ENCODE results near the gene PPDPF.

The PPDPF gene

DNA sequence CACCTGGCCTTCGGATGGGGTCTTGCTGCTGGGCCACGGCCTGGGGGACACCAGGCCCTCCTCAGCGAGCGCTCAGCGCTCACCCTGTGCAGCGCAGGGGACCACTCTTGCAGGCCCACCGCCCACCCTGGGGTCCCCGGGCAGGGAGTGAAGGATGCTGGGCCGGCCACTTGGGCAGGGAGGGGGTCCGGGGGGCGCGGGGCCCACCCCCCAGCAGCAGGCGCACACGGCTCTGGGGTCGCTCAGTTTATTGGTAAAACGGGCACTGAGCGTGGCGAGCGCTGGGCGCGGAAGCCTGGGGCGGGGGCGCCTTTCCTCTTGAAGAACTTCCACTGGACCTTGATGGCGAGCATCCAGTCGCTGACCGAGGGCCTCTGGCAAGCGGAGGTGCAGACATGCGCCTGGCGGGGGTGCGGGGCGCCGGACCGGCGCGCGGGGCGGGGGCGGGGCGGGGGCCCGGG, 32.8 kb upstream of the PPDPF start:
- DNase-seq = no peak

DNA sequence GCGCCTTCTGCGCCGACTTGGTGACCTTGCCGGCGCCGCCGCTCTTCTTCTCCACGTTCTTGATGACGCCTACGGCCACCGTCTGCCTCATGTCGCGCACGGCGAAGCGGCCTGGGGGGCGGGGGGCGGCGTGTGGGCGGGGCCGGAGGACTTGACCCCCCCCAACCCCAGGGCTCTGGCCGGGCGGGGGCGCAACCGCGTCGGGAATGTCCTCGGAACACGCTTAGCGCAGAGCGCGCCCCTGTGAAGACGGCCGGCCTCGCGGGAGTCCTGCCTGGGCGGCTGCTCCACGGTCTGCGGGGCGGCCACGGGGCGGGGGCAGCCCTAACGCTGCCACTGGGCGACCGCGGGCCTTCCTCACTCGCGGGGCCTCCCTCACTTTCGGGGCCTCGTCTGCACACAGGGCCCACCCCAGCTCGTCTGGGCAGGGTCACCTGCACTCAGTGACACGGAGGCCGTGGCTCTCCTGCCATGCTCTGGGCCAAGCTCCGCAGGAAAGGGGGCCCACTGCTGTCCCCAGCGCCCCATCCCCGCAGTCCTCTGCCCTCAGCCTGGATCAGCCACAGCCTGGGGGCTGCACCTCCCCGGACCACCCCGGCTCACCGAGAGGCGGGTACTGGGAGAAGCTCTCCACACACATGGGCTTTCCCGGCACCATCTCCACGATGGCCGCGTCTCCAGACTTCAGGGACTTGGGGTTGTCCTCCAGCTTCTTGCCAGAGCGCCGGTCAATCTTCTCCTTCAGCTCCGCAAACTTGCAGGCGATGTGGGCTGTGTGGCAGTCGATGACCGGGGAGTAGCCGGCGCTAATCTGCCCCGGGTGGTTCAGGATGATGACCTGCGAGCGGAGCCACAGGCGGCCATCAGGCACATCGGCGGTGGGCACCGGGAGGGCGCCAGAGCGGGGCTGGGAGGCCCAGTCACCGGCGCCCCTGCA, 32.0 kb upstream of the PPDPF start:
- no peak for DNase-seq

DNA sequence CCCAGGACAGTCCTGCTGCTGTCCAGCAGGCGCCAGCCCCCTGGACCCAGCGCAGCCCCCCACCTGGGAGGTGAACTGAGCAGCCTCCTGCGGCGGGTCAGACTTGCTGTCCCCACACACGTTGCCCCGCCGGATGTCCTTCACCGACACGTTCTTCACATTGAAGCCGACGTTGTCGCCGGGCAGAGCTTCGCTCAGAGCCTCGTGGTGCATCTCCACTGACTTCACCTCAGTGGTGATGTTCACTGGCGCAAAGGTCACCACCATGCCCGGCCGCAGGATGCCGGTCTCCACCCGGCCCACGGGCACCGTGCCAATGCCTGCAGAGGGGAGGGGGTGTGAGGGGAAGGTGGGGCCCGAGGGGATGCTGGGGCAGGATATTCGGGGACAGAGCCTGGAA, 30.1 kb upstream of the PPDPF start:
- DNase-seq = no peak

DNA sequence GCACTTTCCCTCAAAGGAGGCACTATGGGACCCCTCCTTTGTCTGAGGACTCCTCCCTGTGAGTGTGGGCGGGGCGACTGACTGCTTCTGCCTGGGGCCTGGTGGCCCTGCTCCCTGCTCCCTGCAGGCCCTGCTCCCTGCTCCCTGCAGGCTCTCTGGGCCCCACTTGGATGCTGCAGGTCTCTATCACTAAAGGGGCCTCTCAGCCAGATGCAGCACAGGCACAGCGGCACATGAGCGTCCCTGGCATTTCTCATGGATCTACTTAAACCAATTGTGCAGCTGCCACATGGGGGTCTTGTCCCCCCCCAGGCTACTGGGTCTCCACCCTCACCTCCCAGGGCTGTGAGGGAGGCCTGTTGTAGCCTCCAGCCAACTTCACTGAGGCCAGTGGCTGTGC, 29.5 kb upstream of the PPDPF start:
- DNase-seq = no peak

DNA sequence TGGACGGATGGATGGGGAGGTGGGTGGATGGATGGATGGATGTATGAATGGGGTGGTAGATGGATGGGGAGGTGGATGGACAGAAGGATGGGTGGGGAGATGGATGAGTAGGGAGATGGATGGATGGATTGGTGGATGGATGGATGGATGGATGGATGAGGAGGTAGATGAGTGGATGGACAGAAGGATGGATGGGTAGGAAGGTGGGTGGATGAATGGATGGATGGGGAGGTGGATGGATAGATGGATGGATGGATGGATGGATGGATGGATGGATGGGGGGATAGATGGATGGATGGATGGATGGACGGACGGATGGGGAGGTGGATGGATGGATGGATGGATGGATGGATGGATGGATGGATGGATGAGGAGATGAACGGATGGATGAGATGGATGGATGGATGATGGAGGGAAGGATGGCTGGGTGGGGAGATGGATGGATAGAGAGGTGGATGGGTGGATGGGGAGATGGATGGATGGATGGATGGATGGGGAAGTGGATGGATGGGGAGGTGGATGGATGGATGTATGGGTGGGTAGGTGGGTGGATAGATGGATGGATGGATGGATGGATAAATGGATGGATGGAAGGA, 28.8 kb upstream of the PPDPF start:
- no peak for DNase-seq

DNA sequence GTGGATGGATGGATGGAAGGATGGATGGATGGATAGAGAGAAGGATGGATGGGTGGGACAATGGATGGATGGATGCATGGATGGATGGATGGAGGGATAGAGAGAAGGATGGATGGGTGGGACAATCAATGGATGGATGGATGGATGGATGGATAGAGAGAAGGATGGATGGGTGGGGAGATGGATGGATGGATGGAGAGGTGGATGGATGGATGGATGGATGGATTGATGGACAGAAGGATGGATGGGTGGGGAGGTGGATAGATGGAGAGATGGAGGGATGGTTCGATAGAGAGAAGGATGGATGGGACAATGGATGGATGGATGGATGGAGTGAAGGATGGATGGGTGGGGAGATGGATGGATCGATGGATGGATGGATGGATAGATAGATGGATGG, 28.0 kb upstream of the PPDPF start:
- no peak for DNase-seq

DNA sequence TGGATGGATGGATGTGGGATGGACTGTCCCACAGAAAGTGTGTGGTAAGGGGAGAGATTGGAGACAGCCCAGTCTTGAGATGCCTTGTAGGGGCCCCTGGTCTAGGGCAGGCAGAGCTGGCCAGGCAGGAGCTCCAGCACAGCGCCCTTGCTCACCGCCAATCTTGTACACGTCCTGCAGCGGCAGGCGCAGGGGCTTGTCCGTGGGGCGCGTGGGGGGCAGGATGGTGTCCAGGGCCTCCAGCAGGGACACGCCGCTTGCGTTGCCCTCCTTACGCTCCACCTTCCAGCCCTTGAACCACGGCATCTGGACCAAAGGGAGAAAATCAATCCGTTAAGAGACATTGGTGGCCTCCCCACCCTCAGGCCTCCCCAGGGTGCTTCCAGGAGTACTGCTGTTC, 27.6 kb upstream of the PPDPF start:
- DNase-seq = no peak

DNA sequence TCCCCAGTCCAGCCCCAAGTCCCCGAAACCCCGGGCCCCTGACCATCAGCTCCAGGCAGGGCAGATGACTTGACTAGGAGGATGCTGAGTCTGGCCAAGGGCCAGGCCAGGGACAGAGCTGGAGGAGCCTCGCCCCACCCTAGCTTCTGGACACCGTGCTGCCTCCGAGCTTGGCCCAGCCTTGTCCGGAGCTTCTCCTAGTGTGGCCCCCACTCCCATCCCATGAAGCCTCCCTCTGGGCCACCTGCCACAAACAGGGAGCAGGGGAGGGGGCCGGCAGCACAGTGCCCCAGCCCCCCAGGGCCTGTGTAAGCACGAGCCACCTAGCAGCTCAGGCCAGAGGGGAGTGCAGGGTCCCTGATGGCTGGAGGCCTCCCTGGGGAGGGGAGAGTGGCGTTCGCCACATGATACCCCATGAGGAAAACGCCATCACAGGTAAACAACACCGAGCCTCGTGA, 27.0 kb upstream of the PPDPF start:
- DNase-seq = no peak

DNA sequence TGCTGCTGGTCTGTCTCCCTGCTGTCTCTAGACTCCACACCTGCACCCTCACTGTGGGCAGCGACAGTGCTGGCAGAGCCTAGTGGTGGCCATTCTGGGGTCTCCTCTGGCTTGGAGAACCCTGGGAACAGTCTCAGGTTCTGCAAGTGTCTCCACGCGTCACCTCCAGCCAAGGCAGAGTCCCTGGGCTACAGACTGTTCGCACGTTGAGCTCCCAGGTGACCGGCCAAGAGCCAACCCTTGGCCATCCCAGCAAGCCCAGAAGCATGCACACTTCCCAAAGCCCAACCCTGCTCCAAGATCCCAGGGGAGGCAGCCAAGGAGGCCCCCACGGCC, 26.5 kb upstream of the PPDPF start:
- DNase-seq = no peak

DNA sequence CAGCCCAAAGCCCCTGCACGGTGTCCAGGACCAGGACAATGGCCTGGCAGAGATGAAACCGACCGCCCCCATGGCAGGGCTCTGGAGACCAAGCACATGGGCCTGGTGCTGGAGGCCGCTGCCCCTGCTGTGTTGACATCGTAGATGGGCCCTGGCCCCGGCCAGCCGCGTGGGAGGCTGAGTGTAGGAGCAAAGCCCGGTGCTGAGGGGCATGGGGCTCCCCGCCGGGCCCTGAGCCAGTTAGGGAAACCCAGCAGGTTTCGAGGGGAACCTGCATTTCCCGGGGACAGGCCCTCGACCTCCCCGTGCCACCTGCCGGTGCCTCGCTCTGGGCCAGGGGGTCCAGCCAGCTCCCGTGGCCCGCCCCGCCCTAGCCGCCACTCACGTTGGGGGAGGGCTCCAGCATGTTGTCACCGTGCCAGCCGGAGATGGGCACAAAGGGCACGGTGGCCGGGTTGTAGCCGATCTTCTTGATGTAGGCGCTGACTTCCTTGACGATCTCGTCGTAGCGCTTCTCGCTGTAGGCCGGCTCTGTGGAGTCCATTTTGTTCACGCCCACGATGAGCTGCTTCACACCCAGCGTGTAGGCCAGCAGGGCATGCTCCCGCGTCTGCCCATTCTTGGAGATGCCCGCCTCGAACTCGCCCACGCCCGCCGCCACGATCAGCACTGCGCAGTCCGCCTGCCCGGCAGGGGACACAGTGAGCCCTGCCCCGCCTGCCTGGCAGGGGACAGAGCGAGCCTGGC, 26.0 kb upstream of the PPDPF start:
- no peak for DNase-seq

DNA sequence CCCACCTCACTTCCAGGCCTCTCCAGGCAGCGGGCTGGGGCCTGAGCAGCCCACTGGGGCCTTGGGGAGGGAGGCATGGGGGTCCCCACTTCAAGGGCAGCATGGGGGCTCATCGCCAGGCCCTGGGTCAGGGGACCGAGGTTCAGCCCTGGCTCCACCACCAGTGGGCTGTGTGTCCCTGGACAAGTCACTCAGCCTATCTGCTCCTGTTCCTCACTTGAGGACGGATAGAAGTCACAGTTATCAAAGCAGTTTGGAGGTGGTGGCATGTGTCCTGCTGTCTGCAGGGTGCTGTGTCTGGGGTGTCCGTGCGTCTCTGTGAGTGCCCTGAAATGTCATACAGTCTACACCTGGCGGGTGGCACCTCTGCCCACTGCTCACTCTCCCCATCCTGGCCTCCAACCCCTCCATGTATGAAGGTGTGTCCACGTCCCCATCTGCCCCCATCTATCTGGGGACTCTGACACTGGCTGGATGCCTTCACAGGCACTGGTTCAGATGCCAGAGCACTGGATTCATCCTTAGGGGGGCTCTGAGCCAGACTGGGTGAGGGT, 25.3 kb upstream of the PPDPF start:
- no peak for DNase-seq

DNA sequence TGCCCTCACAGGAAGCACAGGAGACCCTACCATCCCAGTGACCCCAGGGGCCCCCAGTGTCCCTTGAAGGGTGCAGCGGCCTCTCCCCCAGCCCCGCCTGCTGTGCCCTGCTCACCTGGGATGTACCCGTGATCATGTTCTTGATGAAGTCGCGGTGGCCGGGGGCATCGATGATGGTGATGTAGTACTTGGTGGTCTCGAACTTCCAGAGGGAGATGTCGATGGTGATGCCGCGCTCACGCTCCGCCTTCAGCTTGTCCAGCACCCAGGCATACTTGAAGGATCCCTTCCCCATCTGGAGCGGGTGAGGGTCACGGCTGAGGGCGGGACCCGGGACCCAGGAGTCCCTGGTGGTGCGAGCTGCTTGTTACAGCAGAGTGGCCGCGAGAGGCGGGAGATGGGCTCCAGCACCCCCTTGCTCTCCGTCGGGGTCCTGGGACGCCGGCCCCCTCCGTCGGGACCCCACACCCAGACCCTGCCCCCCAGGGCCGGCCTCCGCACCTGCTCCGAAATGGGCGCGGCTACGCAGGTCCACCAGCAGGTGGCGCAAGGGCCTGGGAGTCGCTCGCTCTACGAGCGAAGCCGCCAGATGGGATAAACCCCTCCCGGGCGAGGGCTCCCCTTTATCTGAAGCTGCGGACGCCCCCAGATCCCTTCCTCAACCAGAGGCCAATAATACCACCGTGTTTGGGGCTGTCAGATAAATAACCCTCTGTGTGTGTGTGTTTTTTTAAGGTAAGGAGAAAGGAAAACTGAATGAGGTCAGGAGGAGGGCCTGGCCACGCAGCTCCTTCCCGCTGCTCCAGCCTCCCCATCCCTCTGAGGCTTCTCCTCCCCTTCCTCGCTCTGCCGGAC, 24.6 kb upstream of the PPDPF start:
- peak; percentile 76 for DNase-seq

DNA sequence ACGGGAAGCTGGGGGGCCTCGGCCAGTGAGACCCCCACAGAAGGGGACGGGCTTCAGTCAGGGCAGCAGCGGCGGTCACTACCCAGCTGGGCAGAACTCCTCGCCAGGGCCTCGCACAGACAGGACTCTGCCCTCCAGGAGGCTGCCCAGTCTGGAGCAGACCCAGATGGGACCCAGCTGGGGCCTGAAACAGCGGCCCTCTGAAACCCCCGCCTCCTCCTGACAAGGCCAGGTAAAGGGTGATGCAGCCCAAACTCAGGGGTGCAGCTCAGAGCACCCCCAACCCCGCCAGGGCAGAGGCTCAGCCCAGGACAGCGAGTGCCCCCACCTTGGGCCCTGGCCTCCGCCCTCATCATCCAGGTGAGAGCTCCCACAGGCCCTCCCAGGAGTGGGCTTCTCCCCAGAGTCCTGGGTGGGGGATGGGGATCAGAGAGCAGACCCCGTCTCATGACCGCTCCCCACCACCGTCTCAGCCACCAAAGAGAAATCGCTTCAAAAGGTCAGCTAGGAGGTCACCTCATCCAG, 23.9 kb upstream of the PPDPF start:
- DNase-seq = no peak

DNA sequence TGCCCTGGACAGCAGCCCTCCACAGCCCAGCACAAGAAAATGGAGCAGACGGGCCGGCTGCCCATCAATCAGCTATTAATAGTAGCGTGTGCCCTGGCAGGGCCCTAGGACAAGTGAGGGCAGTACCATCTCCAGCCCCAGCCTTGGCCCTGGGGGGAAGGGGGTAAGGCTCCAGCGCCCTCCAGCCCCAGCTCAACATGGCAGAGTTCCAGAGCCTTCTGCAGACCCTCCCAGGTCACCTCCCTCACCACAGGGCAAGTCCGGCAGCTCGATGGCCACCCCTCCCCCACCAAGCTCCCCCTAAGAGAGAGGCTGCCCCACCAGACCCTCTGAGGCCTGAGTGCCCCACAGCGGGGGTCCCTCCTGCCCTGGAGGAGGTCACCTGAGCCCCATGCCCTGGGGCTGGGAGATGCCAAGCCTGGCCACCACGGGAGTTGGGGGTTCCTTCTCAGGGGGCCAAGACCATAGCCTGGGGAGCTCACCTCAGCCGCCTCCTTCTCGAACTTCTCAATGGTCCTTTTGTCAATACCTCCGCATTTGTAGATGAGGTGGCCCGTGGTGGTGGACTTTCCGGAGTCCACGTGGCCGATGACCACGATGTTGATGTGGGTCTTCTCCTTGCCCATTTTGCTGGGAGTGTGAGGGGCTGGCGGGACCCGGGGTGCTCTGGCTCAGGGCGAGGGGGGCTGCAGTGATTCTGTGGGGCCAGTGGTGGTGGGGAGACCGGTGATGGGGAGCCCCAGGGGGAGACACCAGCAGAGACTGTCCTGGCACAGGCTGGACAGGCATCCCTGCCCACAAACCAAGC, 23.2 kb upstream of the PPDPF start:
- DNase-seq = no peak

DNA sequence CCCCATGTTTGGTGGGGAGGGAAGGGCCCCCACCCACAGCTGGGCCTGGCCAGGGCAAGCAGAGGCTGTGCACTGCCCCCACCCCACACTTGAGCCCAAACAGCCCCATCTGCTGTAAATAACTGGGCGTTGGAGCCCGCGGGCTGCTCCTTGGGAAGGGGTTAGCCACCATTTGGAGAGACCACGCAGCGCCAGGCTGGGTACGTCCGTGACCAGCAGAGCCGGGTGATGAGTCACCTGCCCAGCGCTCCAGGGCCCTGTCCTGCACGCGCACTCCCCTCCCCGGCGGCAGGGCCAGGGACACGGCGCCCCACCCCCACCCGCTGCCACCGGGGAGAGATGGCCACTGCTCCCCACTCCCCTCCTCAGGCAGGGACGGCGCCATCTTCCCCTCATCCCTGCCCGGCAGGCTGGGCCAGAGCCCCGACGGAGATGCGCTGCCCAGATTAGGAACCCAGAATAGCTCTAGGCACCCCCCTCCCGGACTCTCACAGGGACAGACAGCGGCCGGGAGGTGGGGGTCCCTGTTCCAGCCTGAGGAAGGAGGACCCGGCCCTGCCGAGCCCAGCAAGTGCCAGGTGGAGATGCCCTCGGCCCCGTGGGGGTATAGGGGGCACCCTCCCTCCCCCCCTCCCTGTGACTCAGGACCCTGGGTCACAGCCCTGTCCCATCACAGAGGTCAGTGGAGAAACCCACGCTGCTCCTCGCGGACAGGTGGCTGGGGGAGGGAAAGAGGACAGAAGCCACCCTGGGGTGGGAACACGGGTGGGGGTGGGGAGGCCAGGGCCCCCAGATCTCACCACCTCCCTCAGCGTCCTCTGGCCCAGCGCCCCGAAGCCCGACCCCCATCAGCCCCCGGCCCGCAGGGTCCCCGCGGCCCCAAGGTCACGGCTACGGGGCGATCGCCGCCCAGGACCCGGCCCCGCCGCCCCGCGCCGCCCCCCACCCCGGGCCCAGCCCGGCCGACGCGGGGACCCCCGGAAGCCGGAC, 22.3 kb upstream of the PPDPF start:
- DNase-seq = no peak

DNA sequence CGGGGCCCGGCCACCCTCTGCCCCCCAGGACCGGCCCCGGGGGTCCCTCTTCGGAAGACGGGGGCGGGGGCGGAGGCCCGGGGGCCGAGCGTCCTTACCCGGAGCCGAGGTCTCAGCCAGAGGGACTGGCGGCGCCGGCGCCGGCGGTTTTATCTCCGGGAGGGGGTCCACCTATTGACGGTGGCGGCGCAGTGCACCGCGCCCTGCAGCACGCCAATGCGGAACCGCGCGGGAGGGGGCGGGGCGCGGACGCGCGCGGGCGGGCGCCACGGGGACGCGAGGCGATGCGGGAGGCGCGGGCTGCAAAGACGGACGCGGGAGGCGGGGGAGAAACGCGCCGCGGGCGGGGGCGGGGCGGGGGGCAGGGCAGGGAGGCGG, 21.6 kb upstream of the PPDPF start, which contains the start of gene EEF1A2:
Gene EEF1A2 (minus strand): TSS at position 124 of the 378 bp plus-strand sequence. CDS start 1,320 bp downstream, outside the sequence.
- DNase-seq = peak; percentile 62

DNA sequence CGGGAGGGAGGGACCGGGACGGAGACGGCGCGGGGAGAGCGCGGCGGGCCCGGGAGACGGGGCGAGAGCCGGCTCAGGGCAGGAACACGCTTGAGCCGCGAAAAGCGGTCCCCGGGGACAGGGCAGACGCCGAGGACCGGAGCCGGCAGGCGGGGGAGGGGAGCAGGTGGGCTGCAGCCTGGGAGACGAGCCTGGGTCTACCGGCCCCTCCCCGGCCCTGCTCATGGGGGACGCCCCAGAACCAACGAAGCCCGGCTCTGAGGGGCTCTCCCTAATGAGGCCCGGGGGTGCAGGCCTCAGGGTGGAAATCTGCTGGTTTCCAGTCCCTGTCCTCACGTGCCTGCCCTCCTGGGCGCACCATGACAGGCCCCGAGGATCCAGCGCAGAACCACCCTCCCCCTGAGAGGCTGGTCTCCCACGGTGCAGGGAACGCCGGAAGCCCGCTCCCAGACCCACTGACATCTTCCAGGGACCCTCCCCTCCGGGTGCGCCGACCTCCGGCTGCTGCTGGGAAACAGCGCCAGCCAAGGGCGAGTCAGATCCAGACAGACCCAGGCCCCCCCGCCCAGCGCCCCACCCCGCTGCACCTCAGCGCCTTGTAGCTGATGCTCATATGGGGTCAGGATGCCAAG, 21.1 kb upstream of the PPDPF start:
- no peak for DNase-seq

DNA sequence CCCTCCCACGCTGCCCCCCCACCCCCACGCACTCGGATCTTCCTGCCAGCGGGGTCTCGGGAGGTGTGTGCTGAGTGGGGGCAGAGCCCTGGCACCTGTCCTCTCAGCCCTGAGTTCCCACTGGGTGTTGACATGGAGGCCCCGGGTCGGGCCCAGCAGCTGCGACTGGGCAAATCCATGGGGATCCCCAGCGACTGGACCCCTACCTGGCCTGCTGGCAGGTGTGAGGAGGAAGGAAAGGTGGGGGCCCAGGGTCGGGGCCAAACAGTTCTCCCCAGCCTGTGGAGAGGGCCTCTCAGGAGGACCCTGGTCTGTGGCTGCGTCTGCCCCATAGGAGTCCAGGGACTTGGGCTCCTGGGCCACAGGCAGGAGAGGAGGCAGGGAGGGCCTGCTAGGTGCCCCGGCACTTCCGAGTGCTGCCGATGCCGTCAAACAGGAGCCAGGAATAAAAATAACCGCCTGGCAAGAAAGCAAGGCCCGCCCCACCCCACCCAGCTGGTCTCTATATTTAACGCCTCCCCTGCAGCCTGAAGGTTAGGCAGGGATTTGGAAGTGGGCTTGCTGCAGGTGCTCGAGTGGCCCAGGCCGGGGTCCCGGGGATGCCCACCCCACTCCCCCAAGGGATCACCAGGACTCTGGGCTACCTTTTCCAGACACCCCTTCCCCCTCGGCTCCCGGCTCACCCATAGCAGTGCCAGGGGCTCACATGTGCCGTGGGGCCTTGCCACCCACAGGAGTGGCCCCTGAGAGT, 20.2 kb upstream of the PPDPF start:
- no peak for DNase-seq
